Stimulated activated CD4-positive, alpha-beta T cell treated with anti-CD3 and anti-CD28 coated beads, Interleukin-2, amount 100 ng/mL, for 48 hours (primary cell): Measurements from ENCODE around the gene MMGT1.

Experiments used
- DNase-seq, 2 donors: peaks; one replicate each; pipeline ENCODE4 v3.0.0-alpha.2; 2020

The MMGT1 gene

DNA sequence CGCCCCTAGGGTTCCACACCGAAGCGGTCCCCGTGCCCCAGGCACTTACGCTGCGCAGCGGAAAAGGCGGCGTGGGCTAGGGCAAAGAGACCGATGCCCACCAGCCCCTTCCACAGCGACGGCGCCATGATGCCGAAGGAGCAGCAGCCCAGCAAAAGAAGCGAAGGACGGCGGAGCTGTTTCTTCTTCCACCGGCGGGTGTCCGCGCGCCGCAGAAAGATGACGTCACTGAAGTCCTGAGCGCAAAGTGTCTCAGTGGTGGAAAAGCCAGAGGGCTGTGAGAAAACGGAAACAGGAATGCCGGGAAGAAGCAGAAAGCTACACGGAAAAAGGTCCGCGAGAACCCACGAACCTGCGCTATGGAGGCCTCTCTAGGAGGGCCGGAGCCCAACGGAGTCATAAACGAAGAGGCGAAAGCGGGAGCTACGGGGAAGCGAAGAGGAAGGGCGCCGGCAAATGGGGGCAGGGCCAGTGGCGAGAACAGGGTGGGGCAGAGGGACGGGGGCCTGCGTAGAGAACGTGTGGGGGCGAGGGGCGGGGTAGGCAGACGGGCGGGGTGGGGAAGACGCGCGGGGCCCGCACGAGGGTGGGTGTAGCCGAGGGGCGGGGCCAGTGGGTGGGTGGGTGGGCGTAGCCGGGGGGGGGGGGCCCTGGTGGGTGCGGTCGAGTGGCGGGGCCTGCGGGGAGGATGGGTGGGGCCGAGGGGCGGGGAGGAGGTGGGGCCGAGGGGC is at the start of gene MMGT1:
Gene MMGT1, minus strand, starts transcription at position 441 of the 731 bp plus-strand sequence. Its CDS starts 313 bp downstream, at position 128.
- peak; percentile 64 to 65 for DNase-seq

DNA sequence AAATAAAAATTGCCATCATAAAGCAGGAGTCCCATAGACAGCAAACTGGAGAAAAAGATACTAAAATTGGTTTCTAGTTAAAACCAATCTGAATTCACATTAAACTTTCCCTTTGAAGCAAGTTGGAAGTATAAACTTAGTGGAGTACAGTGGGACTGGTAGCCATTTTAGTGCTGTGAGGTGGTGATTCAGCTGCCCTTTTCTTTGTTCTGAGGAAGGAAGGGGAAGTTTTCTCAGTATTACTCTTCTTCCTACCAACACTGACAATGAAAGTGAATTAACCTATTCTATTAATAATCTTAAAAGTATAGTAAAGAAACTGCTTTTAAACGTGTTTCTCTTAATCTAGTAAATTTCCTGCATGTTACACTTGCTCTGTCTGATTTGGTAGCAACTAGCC is 48.1 kb upstream of the MMGT1 start:
- no peak for DNase-seq

- DNase-seq = no peak
These were observed 47.4 kb upstream of the MMGT1 start for GRCh38 chrX:136021160-136021559.

- DNase-seq = no peak
These were observed 45.4 kb upstream of the MMGT1 start for GRCh38 chrX:136019226-136019625.

DNA sequence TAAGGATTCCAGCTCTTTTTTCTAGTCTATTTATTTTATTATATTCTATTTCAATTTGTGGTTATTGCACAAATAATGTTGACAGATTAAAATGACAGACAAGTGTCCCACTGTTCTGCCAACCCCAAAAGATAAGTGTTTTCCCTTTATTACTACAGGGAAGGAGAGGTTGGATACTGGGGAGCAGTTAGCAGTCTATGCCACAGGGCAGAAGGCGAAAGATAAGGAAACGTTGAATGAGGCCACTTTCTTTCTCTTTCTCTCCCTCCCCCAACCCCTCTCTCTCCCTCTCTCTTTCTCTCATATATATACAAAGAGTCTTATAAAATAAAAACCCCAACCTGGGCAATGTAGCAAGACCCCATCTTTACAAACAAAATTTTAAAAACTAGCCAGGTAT is 43.1 kb upstream of the MMGT1 start:
- no peak for DNase-seq

DNA sequence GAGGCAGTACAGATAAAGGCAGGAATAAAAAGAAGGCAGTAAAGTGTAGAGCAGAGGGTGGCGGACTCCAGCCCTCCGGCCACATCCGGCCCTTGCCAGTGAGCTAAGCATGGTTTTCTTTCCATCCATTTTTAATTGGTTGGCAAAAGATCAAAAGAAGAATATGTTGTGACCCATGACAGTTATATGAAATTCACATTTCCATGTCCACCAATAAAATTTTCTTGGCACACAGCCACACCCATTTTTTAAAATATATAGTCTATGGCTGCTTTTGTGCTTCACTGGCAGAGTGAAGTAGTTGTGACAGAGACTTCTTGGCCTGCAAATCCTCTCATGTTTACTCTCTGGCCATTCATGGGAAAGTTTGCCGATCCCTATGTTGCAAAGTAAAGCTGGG is 41.2 kb upstream of the MMGT1 start:
- no peak for DNase-seq

GRCh38 chrX:135988245-135988644 is 14.5 kb upstream of the MMGT1 start:
- DNase-seq = no peak

- no peak for DNase-seq
These were observed 12.2 kb upstream of the MMGT1 start for GRCh38 chrX:135985973-135986310.

DNA sequence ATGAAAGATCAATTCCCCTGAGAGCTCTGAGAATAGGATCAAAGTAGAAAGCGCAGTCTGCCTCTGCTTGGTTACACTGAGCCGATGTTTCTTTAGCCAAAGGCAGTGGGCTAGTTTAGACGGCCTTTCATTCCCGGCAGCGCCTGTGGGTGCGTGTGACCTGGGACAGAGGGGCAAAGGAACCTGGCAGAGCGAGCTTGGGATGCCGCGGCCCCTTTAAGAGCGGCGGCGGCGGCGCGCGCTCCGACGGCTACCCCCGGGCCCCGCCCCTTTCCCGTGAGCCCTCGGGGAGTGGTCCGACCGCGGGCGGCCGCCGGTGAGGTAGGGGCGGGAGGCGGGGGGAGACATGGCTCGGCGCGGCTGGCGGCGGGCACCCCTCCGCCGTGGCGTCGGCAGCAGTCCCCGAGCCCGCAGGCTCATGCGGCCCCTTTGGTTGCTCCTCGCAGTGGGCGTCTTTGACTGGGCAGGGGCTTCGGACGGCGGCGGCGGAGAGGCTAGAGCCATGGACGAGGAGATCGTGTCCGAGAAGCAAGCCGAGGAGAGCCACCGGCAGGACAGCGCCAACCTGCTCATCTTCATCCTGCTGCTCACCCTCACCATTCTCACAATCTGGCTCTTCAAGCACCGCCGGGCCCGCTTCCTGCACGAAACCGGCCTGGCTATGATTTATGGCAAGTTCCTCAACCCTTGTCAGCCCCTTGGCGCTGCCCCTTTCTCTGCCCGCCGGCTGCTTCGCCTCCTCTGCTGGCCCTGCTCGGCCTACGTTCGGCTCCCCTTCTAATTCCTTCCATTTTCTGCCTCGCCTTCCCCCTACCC is 11.6 kb upstream of the MMGT1 start, which contains the start of gene SLC9A6:
Gene SLC9A6, plus strand, starts transcription at position 279 of the 816 bp plus-strand sequence. Its CDS starts 224 bp downstream, at position 503.
- peak; percentile 54 to 62 for DNase-seq

GRCh38 chrX:135984791-135985156 is 11.0 kb upstream of the MMGT1 start:
- no peak for DNase-seq

GRCh38 chrX:135984256-135984655 is 10.5 kb upstream of the MMGT1 start:
- no peak for DNase-seq

- no peak for DNase-seq
These were observed 9.1 kb upstream of the MMGT1 start for GRCh38 chrX:135982860-135983259.

DNA sequence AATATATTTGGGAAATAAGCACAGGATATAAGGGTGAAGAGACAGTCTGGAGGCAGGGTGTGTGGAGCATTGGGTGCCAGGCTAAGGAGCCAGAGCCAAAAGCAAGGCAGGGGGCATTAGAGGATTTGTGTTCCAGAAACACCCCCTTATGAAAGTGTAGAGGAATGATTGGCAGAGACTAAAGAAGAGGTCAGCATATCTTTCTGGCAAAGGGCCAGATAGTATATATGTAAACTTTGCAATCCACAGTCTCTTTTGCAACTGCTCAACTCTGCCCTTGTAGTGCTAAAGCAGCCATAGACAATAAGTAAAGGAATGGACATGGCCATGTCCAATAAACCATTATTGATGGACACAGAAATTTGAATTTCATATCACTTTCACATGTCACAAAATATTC is 7.9 kb upstream of the MMGT1 start:
- DNase-seq = no peak

DNA sequence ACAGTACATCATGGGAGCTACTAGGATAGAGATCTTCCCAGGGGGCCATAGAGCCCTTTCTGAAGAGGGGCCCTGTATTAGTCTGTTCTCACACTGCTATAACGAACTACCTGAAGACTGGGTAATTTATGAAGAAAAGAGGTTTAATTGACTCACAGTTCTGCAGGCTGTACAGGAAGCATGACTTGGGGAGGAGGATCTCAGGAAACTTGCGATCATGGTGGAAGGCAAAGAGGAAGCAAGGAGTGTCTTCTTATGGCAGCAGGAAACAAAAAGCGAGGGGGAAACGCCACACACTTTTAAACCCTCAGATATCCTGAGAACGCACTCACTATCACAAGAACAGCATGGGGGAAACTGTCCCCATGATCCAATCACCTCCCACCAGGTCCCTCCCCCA is 7.2 kb upstream of the MMGT1 start:
- DNase-seq = no peak

DNA sequence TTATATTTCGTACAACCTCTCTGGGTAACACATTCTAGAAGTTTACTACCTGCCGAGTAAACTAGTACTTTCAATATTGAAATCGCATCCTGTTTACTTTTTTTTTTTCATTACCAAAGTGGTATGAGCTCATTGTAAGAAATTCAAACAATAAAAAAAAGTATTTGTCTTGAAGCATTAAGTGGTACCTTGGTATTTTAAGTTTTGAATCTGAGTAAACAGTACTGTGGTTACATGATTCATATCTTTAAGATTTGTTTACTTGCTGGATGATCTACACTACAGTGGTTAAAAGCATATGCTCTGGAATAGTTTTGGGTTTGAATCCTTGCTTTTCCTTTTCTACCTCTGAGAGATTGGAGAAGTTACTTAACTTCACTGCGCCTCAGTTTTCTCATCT is 3.8 kb upstream of the MMGT1 start:
- DNase-seq = no peak

DNA sequence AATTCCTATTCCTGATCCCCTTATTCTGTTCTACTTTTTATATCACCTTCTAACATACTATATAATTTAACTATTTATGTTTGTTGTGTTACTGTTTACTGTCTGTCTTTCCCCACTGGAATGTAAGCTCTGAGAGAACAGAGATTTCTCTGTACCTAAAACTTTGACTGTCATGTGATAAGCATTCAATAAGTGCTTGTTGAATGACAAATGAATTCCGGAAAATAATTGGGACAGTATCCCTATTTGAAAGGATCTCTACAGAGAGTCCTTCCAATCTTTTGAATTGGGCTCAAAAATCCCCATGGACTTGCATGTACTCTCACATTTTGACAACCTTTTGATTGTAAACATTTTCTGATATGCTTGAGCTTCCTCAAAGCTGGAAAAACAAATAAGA is 1.6 kb upstream of the MMGT1 start:
- no peak for DNase-seq

GRCh38 chrX:135974279-135974856 is 580 bp upstream of the MMGT1 start:
- DNase-seq = peak; percentile 45 to 50

GRCh38 chrX:135973025-135973547 is 702 bp downstream of the MMGT1 start:
- DNase-seq = no peak

DNA sequence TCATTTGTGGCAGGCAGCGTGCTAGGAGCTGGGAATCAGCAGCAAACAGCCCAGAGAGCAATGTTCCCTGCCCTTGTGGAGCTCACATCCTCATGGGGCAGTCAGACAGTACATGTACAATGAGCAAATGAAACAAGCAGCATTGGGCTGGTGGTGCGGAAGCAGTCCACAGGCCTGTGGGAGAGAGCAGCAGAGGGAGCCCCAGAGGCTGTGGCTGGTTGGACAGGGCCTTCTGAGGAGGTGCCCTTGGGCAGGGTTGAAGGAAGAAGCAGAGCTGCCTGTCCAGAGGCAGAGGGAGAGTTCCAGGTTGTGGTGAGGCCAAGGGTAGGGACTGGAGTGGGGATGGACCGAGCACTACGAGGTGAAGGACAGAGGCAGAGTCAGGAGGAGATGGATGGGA is 22.5 kb downstream of the MMGT1 start:
- no peak for DNase-seq

GRCh38 chrX:135944486-135944885 is 29.3 kb downstream of the MMGT1 start:
- no peak for DNase-seq

DNA sequence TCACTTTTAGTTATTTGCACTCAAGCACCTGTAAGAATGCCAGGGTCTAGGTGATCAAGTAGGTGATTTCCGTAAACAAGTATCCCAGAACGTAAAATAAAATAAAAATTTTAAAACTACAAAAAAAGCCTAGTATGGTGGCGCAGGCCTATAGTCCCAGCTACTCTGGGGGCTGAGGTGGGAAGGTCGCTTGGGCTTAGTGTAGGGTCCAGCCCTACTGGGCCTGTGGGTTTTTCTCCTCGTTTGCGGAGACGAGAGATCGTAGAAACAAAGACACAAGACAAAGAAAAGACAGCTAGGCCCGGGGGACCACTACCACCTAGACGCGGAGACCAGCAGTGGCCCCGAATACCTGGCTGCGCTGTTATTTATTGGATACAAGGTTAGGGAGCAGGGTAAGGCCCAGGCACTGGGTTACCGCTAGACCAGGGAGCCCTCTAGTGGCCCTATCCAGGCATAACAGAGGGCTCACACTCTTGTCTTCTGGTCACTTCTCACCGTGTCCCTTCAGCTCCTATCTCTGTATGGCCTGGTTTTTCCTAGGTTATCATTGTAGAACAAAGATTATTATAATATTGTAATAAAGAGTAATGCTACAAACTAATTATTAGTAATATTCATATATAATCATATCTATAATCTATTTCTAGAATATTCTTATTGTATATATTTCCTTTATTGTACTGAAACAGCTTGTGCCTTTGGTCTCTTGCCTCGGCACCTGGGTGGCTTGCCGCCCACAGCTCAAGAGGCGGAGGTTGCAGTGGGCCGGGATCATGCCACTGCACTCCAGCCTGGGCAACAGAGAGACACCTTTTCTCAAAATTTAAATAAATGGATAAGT is 41.9 kb downstream of the MMGT1 start:
- peak; percentile 25 to 50 for DNase-seq

DNA sequence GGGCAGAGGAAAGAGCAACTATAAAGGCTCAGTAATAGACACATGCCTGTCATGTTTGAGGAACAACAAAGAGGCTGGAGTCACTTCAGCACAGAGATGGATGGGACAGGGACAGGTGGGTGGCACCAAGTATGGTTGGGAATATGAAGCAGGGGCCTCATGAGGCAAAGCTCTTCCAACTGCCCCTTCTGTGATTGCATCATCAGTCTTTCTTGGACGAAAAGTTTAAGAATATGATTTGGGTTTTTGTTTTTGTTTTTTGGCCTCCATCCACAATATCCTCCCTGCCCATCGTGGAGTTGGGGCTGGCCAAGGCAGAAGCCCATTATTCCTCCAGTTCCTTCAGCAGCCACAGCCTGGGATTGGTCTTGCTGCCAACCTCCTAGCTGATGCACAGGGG is 45.9 kb downstream of the MMGT1 start:
- DNase-seq = no peak

- DNase-seq = no peak
These were observed 50.4 kb downstream of the MMGT1 start for GRCh38 chrX:135923353-135923752.
